H9 (cell line): ENCODE measurements around the gene SMC5. TPM values are rescaled to one million over a fixed set of nuclear protein-coding genes. Genes with fewer than 3 reads are reported as not detected.
A peak's percentile ranks its signal among the peaks of the same experiment; 100 is the strongest.
"Not testable (repeated sequence)": the region's sequence is repeated elsewhere in the genome, so short reads cannot be mapped to it uniquely, and the experiment has no call there.

Source experiments
- DNase-seq: peaks from one replicate; pipeline ENCODE4 v3.0.0-alpha.2; 2017
- H2AFZ ChIP-seq: one replicate; pipeline ENCODE4 v1.6.1; 2013; ENCODE audit warnings: mild to moderate bottlenecking, low read length, control low read depth, moderate library complexity
- H2AK5ac ChIP-seq: 2 replicates; pipeline ENCODE4 v1.6.1; 2013; ENCODE audit warnings: low read length, control low read depth, mixed read lengths; ENCODE audit not compliant: insufficient read length
- H2BK120ac ChIP-seq: one replicate; pipeline ENCODE4 v1.6.1; 2013; ENCODE audit warnings: low read depth, mild to moderate bottlenecking, low read length, control low read depth, inconsistent platforms; ENCODE audit not compliant: poor library complexity, severe bottlenecking
- H2BK12ac ChIP-seq: 2 replicates; pipeline ENCODE4 v1.6.1; 2013; ENCODE audit warnings: low read length, control low read depth, mixed read lengths, low read depth; ENCODE audit not compliant: insufficient read length
- H2BK15ac ChIP-seq: 2 replicates; pipeline ENCODE4 v1.6.1; 2013; ENCODE audit warnings: low read depth, low read length, control low read depth
- H2BK20ac ChIP-seq: one replicate; pipeline ENCODE4 v1.6.1; 2013; ENCODE audit warnings: low read depth, mild to moderate bottlenecking, low read length, control low read depth, inconsistent platforms; ENCODE audit not compliant: poor library complexity, severe bottlenecking
- H2BK5ac ChIP-seq: 2 replicates; pipeline ENCODE4 v1.6.1; 2013; ENCODE audit warnings: low read length, control low read depth, mixed read lengths; ENCODE audit not compliant: insufficient read length
- H3K14ac ChIP-seq: 2 replicates; pipeline ENCODE4 v1.6.1; 2013; ENCODE audit warnings: low read length, control low read depth; ENCODE audit not compliant: insufficient read depth
- H3K18ac ChIP-seq: 2 replicates; pipeline ENCODE4 v1.6.1; 2013; ENCODE audit warnings: low read depth, mild to moderate bottlenecking, mixed read lengths, low read length, control low read depth; ENCODE audit not compliant: insufficient read length
- H3K23ac ChIP-seq: 2 replicates; pipeline ENCODE4 v1.6.1; 2013; ENCODE audit warnings: low read length, control low read depth, mixed read lengths, low read depth; ENCODE audit not compliant: insufficient read length
- H3K23me2 ChIP-seq: 2 replicates; pipeline ENCODE4 v1.6.1; 2013; ENCODE audit warnings: low read depth, mild to moderate bottlenecking, mixed read lengths, low read length, control low read depth; ENCODE audit not compliant: insufficient read length, poor library complexity, severe bottlenecking
- H3K27ac ChIP-seq: 2 replicates; pipeline ENCODE4 v1.5.1; 2013; ENCODE audit warnings: low read length, control low read depth, mixed read lengths, low read depth; ENCODE audit not compliant: insufficient read length
- H3K27me3 ChIP-seq: 2 replicates; pipeline ENCODE4 v1.6.1; 2013; ENCODE audit warnings: low read length, control low read depth, inconsistent platforms; ENCODE audit not compliant: insufficient read depth
- H3K4ac ChIP-seq: 2 replicates; pipeline ENCODE4 v1.6.1; 2013; ENCODE audit warnings: low read depth, mild to moderate bottlenecking, control low read depth, inconsistent platforms, low read length, moderate library complexity
- H3K4me1 ChIP-seq: 2 replicates; pipeline ENCODE4 v1.6.1; 2013; ENCODE audit warnings: low read length, control low read depth, inconsistent platforms; ENCODE audit not compliant: insufficient read depth
- H3K4me2 ChIP-seq: 2 replicates; pipeline ENCODE4 v1.6.1; 2013; ENCODE audit warnings: low read length, control low read depth, mixed read lengths; ENCODE audit not compliant: insufficient read length, insufficient read depth
- H3K56ac ChIP-seq: 2 replicates; pipeline ENCODE4 v1.6.1; 2013; ENCODE audit warnings: low read depth, mild to moderate bottlenecking, mixed read lengths, low read length, control low read depth; ENCODE audit not compliant: insufficient read length
- H3K79me1 ChIP-seq: 2 replicates; pipeline ENCODE4 v1.6.1; 2013; ENCODE audit warnings: low read depth, mild to moderate bottlenecking, moderate library complexity, low read length, control low read depth, inconsistent platforms; ENCODE audit not compliant: insufficient read depth, poor library complexity, severe bottlenecking
- H3K79me2 ChIP-seq: 2 replicates; pipeline ENCODE4 v1.6.1; 2013; ENCODE audit warnings: low read length, control low read depth, inconsistent platforms; ENCODE audit not compliant: insufficient read depth
- H3K9ac ChIP-seq: 2 replicates; pipeline ENCODE4 v1.6.1; 2013; ENCODE audit warnings: low read length, control low read depth, mixed read lengths; ENCODE audit not compliant: insufficient read length; ENCODE audit errors: extremely low read depth
- H3K9me3 ChIP-seq: one replicate; pipeline ENCODE4 v1.6.1; 2013; ENCODE audit warnings: low read depth, low read length, inconsistent platforms; ENCODE audit not compliant: control insufficient read depth
- H3T11ph ChIP-seq: one replicate; pipeline ENCODE4 v1.6.1; 2013; ENCODE audit warnings: mild to moderate bottlenecking, low read length, control low read depth, inconsistent platforms
- H4K20me1 ChIP-seq: one replicate; pipeline ENCODE4 v1.6.1; 2013; ENCODE audit not compliant: control insufficient read depth, insufficient read length, insufficient read depth
- H4K5ac ChIP-seq: 2 replicates; pipeline ENCODE4 v1.6.1; 2013; ENCODE audit warnings: low read depth, mild to moderate bottlenecking, mixed read lengths, low read length, control low read depth; ENCODE audit not compliant: insufficient read length
- H4K8ac ChIP-seq: replicated peaks from 2 replicates; pipeline ENCODE4 v1.6.1; 2013; ENCODE audit warnings: low read length, control low read depth, mixed read lengths, low read depth; ENCODE audit not compliant: insufficient read length
- H4K91ac ChIP-seq: 2 replicates; pipeline ENCODE4 v1.6.1; 2013; ENCODE audit warnings: low read depth, mild to moderate bottlenecking, moderate library complexity, mixed read lengths, low read length, control low read depth; ENCODE audit not compliant: insufficient read length
- H3K27ac Mint-ChIP-seq, 3 experiments: 2 replicates in 2 of 3; 3 replicates in 1 of 3; pipeline ENCODE4 v1.8.0; 2020 to 2021; ENCODE audit warnings: mixed read lengths in 3 of 3, mild to moderate bottlenecking in 1 of 3, moderate library complexity in 1 of 3
- H3K27me3 Mint-ChIP-seq: 2 replicates; pipeline ENCODE4 v1.8.0; 2021; ENCODE audit warnings: low read depth, mild to moderate bottlenecking, moderate library complexity, mixed read lengths
- H3K36me3 Mint-ChIP-seq, 3 experiments: 2 replicates in 2 of 3; 3 replicates in 1 of 3; pipeline ENCODE4 v1.8.0; 2020 to 2021; ENCODE audit warnings: low read depth in 3 of 3, mixed read lengths in 3 of 3; ENCODE audit not compliant: insufficient read depth in 1 of 3
- H3K4me1 Mint-ChIP-seq, 2 experiments: 2 replicates each; pipeline ENCODE4 v1.8.0; 2020; ENCODE audit warnings: mixed read lengths in 2 of 2
- H3K4me3 Mint-ChIP-seq, 2 experiments: 2 replicates in 1 of 2; 3 replicates in 1 of 2; pipeline ENCODE4 v1.8.0; 2020 to 2021; ENCODE audit warnings: mild to moderate bottlenecking in 2 of 2, mixed read lengths in 2 of 2, moderate library complexity in 1 of 2
- H3K9me3 Mint-ChIP-seq, 2 experiments: 2 replicates in 1 of 2; 3 replicates in 1 of 2; pipeline ENCODE4 v1.8.0; 2020; ENCODE audit warnings: mild to moderate bottlenecking in 2 of 2, mixed read lengths in 2 of 2, moderate library complexity in 1 of 2
- whole genome bisulfite sequencing: extraction: QIAGEN DNeasy Blood & Tissue Kit; methylation state at CpG from one replicate; pipeline ENCODE4 v1.1.7; 2013; ENCODE audit warnings: missing lambda C conversion rate, low lambda C conversion rate, mixed read lengths; ENCODE audit not compliant: insufficient read length; ENCODE audit errors: extremely low coverage; 5-methylcytosine and 5-hydroxymethylcytosine counted together
- total RNA-seq: library from RNA; stranded (reverse); gene quantifications from 2 replicates; pipeline ENCODE4 v1.2.1, GENCODE V29; 2021
- TF ChIP-seq, protein P1 (sequence below): fragments of 200-600 bp; sonication (generic); conservative IDR thresholded peaks from 3 replicates; pipeline ENCODE4 v1.8.0; 2021; ENCODE audit warnings: antibody characterized with exemption, mild to moderate bottlenecking

Gene SMC5
- total RNA-seq, 1 experiment from 2014 or later = 29.6 TPM

DNA sequence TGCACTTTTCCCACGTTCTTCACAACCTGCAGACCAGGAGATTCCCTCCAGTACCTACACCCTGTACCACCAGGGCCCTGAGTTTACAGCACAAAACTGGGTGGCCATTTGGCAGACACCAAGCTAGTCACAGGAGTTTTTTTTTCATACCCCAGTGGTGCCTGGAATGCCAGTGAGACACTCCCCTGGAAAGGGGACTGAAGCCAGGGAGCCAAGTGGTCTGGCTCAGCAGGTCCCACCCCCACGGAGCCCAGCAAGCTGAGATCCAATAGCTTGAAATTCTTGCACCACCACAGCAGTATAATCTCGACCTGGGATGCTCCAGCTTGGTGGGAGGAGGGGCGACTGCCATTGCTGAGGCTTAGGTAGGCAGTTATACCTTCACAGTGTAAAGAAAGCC, 26.3 kb upstream of the SMC5 start:
- H3K23ac ChIP-seq = no peak overlapping the region
- H3K23me2 ChIP-seq = no peaks in the 10 kb centered on the region
- Mint-ChIP-seq H3K27me3 (peaks cover 3% of the 10 kb centered on the region), H3K27ac (no peak overlapping the region), H3K4me1 (peaks cover 0 to 4% of the 10 kb centered on the region in 2 experiments; a peak in 1 of 4 replicates), H3K4me3 (no peak overlapping the region), H3K36me3 (peaks cover 3 to 12% (median 12%) of the 10 kb centered on the region in 3 experiments; a peak in 4 of 7 replicates), H3K9me3 (peaks cover 7 to 14% of the 10 kb centered on the region in 2 experiments)
- no peak overlapping the region for H3K9ac ChIP-seq
- no peaks in the 10 kb centered on the region for H3K27me3 ChIP-seq
- no peak overlapping the region for H2BK12ac ChIP-seq
- H3K18ac ChIP-seq = no peak overlapping the region
- no peak overlapping the region for H4K5ac ChIP-seq
- H2AK5ac ChIP-seq = no peak overlapping the region
- no peak overlapping the region for H2BK20ac ChIP-seq
- H3K79me1 ChIP-seq = no peaks in the 10 kb centered on the region
- no peak overlapping the region for H3K14ac ChIP-seq
- H2BK120ac ChIP-seq = no peak overlapping the region
- H4K91ac ChIP-seq = no peak overlapping the region
- H3K4me2 ChIP-seq = no peak overlapping the region
- no peaks in the 10 kb centered on the region for H3K9me3 ChIP-seq
- no peaks in the 10 kb centered on the region for H3K4me1 ChIP-seq
- H2BK15ac ChIP-seq = no peak overlapping the region
- no peak overlapping the region for H3K4ac ChIP-seq
- H4K20me1 ChIP-seq = no peaks in the 10 kb centered on the region
- no peak overlapping the region for H3T11ph ChIP-seq
- no peak overlapping the region for H3K27ac ChIP-seq
- no peaks in the 10 kb centered on the region for H3K79me2 ChIP-seq
- no peak for DNase-seq
- H2AFZ ChIP-seq = no peak overlapping the region
- TF ChIP-seq, protein P1, sequence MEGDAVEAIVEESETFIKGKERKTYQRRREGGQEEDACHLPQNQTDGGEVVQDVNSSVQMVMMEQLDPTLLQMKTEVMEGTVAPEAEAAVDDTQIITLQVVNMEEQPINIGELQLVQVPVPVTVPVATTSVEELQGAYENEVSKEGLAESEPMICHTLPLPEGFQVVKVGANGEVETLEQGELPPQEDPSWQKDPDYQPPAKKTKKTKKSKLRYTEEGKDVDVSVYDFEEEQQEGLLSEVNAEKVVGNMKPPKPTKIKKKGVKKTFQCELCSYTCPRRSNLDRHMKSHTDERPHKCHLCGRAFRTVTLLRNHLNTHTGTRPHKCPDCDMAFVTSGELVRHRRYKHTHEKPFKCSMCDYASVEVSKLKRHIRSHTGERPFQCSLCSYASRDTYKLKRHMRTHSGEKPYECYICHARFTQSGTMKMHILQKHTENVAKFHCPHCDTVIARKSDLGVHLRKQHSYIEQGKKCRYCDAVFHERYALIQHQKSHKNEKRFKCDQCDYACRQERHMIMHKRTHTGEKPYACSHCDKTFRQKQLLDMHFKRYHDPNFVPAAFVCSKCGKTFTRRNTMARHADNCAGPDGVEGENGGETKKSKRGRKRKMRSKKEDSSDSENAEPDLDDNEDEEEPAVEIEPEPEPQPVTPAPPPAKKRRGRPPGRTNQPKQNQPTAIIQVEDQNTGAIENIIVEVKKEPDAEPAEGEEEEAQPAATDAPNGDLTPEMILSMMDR = no peak
- no peak overlapping the region for H3K56ac ChIP-seq
- no peak overlapping the region for H2BK5ac ChIP-seq
- no peak overlapping the region for H4K8ac ChIP-seq
- no CpG with 5 or more reads among the region's 4 CpGs for WGBS

DNA sequence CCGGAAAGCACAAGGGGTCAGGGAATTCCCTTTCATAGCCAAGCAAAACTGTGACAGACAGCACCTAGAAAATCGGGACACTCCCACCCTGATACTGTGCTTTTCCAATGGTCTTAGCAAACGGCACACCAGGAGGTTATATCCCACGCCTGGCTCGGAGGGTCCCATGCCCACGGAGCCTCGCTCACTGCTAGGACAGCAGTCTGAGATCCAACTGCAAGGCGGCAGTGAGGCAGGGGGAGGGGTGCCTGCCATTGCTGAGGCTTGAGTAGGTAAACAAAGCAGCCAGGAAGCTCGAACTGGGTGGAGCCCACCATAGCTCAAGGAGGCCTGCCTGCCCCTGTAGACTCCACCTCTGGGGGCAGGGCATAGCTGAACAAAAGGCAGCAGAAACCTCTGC, 24.6 kb upstream of the SMC5 start:
- H2AFZ ChIP-seq, H3K23ac ChIP-seq, H3K4me3 Mint-ChIP-seq, H3K18ac ChIP-seq, H3K79me2 ChIP-seq, H3K27ac ChIP-seq, H3K56ac ChIP-seq, H2AK5ac ChIP-seq, H3K4ac ChIP-seq, H3K4me2 ChIP-seq, H3K4me1 Mint-ChIP-seq, H4K5ac ChIP-seq, H3K27me3 Mint-ChIP-seq, H4K20me1 ChIP-seq, H4K91ac ChIP-seq, H4K8ac ChIP-seq, H2BK15ac ChIP-seq, H2BK20ac ChIP-seq, H3K23me2 ChIP-seq, H3T11ph ChIP-seq, H2BK5ac ChIP-seq, H3K27me3 ChIP-seq, H3K9me3 ChIP-seq, H3K4me1 ChIP-seq, H2BK12ac ChIP-seq, DNase-seq, H3K14ac ChIP-seq, H3K9ac ChIP-seq, H3K79me1 ChIP-seq, H2BK120ac ChIP-seq: not testable (repeated sequence)
- Mint-ChIP-seq H3K9me3 (peaks cover 7 to 14% of the 10 kb centered on the region in 2 experiments), H3K36me3 (peaks cover 3 to 12% (median 12%) of the 10 kb centered on the region in 3 experiments; a peak in 5 of 7 replicates), H3K27ac (peak overlapping the region in 1 of 3 experiments; percentile 96; a peak in 2 of 7 replicates)
- WGBS = no CpG with 5 or more reads among the region's 9 CpGs
